IPS DF 6.9 (cell line): ENCODE results near the gene MEGF10.
"Not testable (repeated sequence)": the region's sequence is repeated elsewhere in the genome, so short reads cannot be mapped to it uniquely, and the experiment has no call there.

Experiments
- DNase-seq: peaks from one replicate; pipeline ENCODE4 v3.0.0-alpha.2; 2013; ENCODE audit warnings: low read depth, low spot score
- H3K27ac ChIP-seq: one replicate; pipeline ENCODE4 v1.5.1; 2013; ENCODE audit warnings: low read length, control low read depth
- H3K27me3 ChIP-seq: 2 replicates; pipeline ENCODE4 v1.6.1; 2013; ENCODE audit warnings: mild to moderate bottlenecking, low read length; ENCODE audit not compliant: control insufficient read depth, insufficient read depth
- H3K36me3 ChIP-seq: 2 replicates; pipeline ENCODE4 v1.6.1; 2013; ENCODE audit warnings: low read length; ENCODE audit not compliant: control insufficient read depth, insufficient read depth
- H3K4me1 ChIP-seq: 2 replicates; pipeline ENCODE4 v1.6.1; 2013; ENCODE audit warnings: low read length; ENCODE audit not compliant: control insufficient read depth, insufficient read depth
- H3K4me3 ChIP-seq: 2 replicates; pipeline ENCODE4 v1.5.1; 2013; ENCODE audit warnings: mild to moderate bottlenecking, low read length
- H3K9me3 ChIP-seq: 2 replicates; pipeline ENCODE4 v1.6.1; 2013; ENCODE audit warnings: low read length, inconsistent platforms; ENCODE audit not compliant: control insufficient read depth, insufficient read depth
- WGBS: extraction: QIAGEN DNeasy Blood & Tissue Kit; methylation state at CpG from one replicate; pipeline ENCODE4 v1.1.7; 2013; ENCODE audit warnings: mixed read lengths, missing lambda C conversion rate; ENCODE audit not compliant: insufficient read length, insufficient coverage; 5-methylcytosine and 5-hydroxymethylcytosine counted together

Gene MEGF10

GRCh38 chr5:127281609-127282008 is 9.0 kb upstream of the MEGF10 start:
- no CpG with 5 or more reads among the region's 4 CpGs for WGBS
- no peak overlapping the region for H3K27ac ChIP-seq

DNA sequence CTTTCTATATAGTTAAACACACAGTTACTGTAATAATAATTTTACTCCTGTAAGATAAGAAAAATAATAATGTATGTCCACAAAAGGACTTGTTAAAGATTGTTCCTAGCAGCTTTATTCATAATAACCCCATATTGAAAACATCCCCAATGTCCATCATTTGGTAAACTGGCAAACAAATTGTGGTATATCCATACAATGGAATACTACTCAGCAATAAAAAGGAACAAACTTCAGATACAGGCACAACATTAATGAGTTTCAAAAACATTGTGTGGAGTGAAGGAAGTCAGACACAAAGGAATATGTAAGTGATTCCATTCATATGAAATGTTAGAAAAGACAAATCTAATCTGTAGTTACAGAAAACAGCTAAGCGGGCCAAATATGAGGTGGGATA is 1.9 kb upstream of the MEGF10 start:
- H3K27me3 ChIP-seq = no peaks in the 10 kb centered on the region
- no CpG with 5 or more reads among the region's 1 CpG for WGBS
- no peak for DNase-seq
- no peak overlapping the region for H3K27ac ChIP-seq
- H3K4me1 ChIP-seq = no peaks in the 10 kb centered on the region; the same call in 1 of the 2 replicates
- no peak overlapping the region for H3K4me3 ChIP-seq
- H3K9me3 ChIP-seq = no peaks in the 10 kb centered on the region
- no peaks in the 10 kb centered on the region for H3K36me3 ChIP-seq

More at GRCh38 chr5:127281609-127282008, 9.0 kb upstream of the MEGF10 start:
- DNase-seq = no peak
- Histone ChIP-seq H3K4me3 (no peak overlapping the region), H3K36me3 (no peaks in the 10 kb centered on the region), H3K9me3 (no peaks in the 10 kb centered on the region), H3K27me3 (no peaks in the 10 kb centered on the region), H3K4me1 (no peaks in the 10 kb centered on the region)

- no peak for DNase-seq
These were observed 524 bp downstream of the MEGF10 start for GRCh38 chr5:127290946-127291693.

DNA sequence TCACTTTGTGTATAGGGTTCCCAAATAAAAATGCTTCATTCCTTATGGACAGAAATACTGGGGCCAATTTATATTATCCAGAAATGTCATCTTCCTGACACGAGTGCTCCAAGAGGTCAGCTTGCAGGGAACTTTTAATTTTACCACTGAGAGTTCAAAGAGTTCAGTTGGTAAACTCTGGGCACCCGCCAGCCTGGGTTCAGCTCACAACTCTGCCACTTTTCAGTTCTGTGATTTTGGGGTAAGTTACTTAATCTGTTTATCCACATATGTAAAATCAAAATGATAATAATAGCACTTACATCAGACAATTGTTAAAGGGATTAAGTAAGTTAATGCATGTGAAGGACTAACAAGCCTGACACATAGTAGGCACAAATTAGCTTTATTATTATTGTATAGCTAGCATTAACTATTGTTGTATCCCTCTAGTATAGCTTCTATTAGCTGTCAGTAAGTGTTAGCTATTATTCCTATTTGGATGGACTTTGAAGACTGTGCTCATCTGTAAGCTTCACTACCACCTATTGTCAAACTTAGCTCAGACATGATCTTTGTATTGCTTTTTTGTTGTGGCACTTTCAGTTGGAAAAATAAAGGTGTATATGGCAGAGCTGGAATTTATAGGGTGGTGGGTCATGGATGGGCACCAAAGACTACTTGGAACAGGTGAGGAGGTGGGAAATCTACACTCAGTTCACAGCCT is 1.6 kb downstream of the MEGF10 start:
- Histone ChIP-seq H3K9me3 (no peaks in the 10 kb centered on the region), H3K27me3 (no peaks in the 10 kb centered on the region), H3K36me3 (no peaks in the 10 kb centered on the region), H3K4me3 (no peak overlapping the region; the same call in 1 of the 2 replicates), H3K4me1 (peaks cover 2% of the 10 kb centered on the region; the same call in 1 of the 2 replicates), H3K27ac (no peak overlapping the region)
- no peak for DNase-seq
- WGBS = no CpG with 5 or more reads among the region's 2 CpGs

More at GRCh38 chr5:127290946-127291693, 524 bp downstream of the MEGF10 start:
- H3K4me1 ChIP-seq = peaks cover 2% of the 10 kb centered on the region; the same call in 1 of the 2 replicates
- H3K27ac ChIP-seq = no peak overlapping the region
- H3K27me3 ChIP-seq = no peaks in the 10 kb centered on the region
- H3K9me3 ChIP-seq = no peaks in the 10 kb centered on the region
- H3K36me3 ChIP-seq = no peaks in the 10 kb centered on the region
- peak overlapping the region; percentile 89 for H3K4me3 ChIP-seq
- WGBS = no CpG with 5 or more reads among the region's 28 CpGs

GRCh38 chr5:127293373-127293772 is 2.8 kb downstream of the MEGF10 start:
- Histone ChIP-seq H3K36me3 (no peaks in the 10 kb centered on the region), H3K27me3 (no peaks in the 10 kb centered on the region), H3K27ac (no peak overlapping the region), H3K4me3 (no peak overlapping the region), H3K4me1 (peaks cover 2% of the 10 kb centered on the region; the same call in 1 of the 2 replicates), H3K9me3 (no peaks in the 10 kb centered on the region)
- DNase-seq = no peak

DNA sequence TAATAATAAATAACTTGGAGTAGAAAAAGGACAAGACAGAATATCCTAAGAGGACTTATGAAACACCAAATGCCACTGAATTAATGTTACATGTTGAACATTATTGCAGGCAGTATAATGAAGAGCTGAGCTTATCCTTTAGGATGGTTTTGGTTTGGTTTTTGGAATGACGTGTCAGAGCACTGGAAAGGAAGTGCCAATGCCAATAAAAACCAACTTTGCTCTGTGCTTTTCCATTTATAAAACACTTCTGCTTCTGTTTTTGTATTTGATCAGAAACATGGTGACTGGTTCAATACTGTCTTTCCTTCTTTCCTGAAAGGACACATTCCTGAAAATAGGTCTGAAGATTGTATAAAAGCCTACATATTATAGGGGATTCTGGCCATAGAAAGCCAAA is 4.2 kb downstream of the MEGF10 start:
- Histone ChIP-seq H3K4me1 (peaks cover 2% of the 10 kb centered on the region; the same call in 1 of the 2 replicates), H3K27me3 (no peaks in the 10 kb centered on the region), H3K36me3 (no peaks in the 10 kb centered on the region)

DNA sequence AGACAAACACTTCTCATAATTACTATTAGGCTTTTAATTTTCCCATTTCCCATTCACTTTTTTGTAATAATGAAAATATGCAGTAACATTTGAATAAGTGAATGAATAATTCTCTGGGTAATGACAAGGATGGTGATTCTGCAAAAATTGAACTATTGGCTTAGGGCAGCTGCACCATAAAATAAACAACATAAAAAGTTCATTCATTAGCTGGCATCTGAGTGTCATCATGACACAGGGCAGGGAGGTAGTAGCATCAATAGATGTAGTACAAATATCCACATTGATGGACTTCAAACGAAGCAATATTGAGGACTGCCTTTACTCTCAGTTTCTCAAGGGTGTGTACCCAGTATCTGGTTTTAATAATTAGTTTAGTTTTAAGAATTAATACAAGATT is 4.9 kb downstream of the MEGF10 start:
- no peak overlapping the region for H3K4me3 ChIP-seq
- WGBS = no CpG with 5 or more reads among the region's 1 CpG
- DNase-seq = no peak
- no peak overlapping the region for H3K27ac ChIP-seq
- peaks cover 2% of the 10 kb centered on the region; the same call in 1 of the 2 replicates for H3K4me1 ChIP-seq
- H3K27me3 ChIP-seq = no peaks in the 10 kb centered on the region
- no peaks in the 10 kb centered on the region for H3K9me3 ChIP-seq
- H3K36me3 ChIP-seq = no peaks in the 10 kb centered on the region

More for the DNA sequence above, 4.2 kb downstream of the MEGF10 start:
- no CpG with 5 or more reads among the region's 1 CpG for WGBS
- no peak overlapping the region for H3K27ac ChIP-seq
- DNase-seq = no peak
- no peaks in the 10 kb centered on the region for H3K9me3 ChIP-seq
- H3K4me3 ChIP-seq = no peak overlapping the region

DNA sequence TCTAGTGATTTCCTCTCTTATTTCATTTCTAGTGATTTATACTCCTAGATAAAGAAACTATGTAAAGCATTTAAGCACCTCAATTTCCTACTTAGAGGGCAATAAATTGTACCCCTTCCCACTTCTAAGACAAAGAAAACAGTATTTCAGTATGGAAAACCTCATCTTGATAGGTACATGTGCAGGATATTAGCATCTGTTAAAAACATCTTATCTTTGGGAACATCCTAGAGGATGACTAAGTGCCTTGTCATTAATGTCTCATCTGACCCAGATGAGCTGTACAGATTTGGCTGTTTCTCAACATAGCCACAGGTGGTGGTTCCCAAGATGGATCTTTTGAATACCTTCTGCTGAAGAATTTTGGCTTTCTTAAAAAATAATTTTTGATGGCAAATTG is 5.7 kb downstream of the MEGF10 start:
- no peak overlapping the region for H3K4me3 ChIP-seq
- H3K27ac ChIP-seq = no peak overlapping the region
- H3K9me3 ChIP-seq = no peaks in the 10 kb centered on the region
- no peaks in the 10 kb centered on the region for H3K36me3 ChIP-seq
- no peaks in the 10 kb centered on the region for H3K27me3 ChIP-seq
- no peak for DNase-seq
- peaks cover 2% of the 10 kb centered on the region; the same call in 1 of the 2 replicates for H3K4me1 ChIP-seq

DNA sequence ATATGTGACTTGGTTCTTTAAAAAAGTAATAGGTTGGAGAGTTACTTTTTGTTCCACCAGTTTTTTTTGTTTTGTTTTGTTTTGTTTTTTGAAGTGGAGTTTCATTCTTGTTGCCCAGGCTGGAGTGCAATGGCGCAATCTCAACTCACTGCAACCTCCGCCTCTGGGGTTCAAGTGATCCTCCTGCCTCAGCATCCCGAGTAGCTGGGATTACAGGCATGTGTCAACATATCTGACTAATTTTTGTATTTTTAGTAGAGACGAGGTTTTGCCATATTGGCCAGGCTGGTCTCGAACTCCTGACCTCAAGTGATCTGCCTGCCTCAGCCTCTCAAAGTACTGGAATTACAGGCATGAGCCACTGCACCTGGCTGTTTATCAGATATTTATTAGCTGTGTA is 6.3 kb downstream of the MEGF10 start:
- H3K36me3 ChIP-seq, H3K27ac ChIP-seq, H3K9me3 ChIP-seq, H3K4me1 ChIP-seq, H3K4me3 ChIP-seq, H3K27me3 ChIP-seq, DNase-seq: not testable (repeated sequence)
- WGBS = no CpG with 5 or more reads among the region's 5 CpGs

DNA sequence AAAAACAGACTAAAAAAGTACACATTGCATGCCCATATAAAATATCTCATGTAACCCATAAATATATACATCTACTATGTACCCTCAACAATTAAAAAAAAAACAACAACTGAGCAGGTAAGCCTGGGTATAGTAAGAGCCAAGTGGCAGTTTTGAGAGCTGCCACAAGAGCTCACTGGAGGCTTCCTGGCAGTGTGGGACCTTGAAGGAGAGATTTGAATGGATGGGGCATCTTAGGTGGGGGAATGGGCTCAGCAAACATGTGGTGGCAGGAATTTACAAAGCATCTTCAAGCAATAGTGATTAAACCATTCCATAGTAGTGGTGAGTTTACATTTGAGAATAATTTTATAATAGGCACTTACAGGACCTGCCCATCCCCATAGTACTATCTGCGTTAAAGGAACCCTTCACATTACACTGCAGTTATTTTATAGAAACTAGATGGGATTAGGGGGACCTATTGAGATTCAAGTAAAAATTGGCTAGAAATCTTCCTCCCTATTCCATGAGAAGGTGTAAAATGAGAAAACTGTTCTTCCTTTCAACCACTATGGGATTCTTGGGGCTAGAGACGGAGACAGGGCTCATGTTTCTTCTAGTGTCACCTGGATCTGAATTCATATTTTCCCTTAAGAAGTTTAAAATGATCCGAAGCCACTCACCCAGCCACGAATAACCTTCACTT is 6.9 kb downstream of the MEGF10 start:
- no peak for DNase-seq
- Histone ChIP-seq H3K9me3 (no peaks in the 10 kb centered on the region), H3K27ac (no peak overlapping the region), H3K27me3 (no peaks in the 10 kb centered on the region), H3K4me3 (no peak overlapping the region), H3K36me3 (no peaks in the 10 kb centered on the region), H3K4me1 (peaks cover 2% of the 10 kb centered on the region; the same call in 1 of the 2 replicates)
- no CpG with 5 or more reads among the region's 4 CpGs for WGBS
